Measurements from ENCODE around the gene BCR. TPM values are rescaled to one million over a fixed set of nuclear protein-coding genes. Genes with fewer than 3 reads are reported as not detected.

Gene BCR
- total RNA-seq, 2 donors from 2014 or later: 102 to 172 TPM

- H3K4me1 Mint-ChIP-seq: peaks cover 56% of the 10 kb centered on the region
These were observed 69.9 kb downstream of the BCR start for GRCh38 chr22:23250056-23250784.

GRCh38 chr22:23250785-23251363 is 70.6 kb downstream of the BCR start:
- H3K4me3 Mint-ChIP-seq: no peak overlapping the region
- H3K4me3 ChIP-seq (ENCODE audit: low read length): peak overlapping the region; percentile 48
- no peak for TF ChIP-seq CTCF (conservative IDR thresholded peaks at IDR 0.05)
- no peak overlapping the region for H3K27ac ChIP-seq (ENCODE audit: low read depth, low read length)
- H3K36me3 Mint-ChIP-seq (ENCODE audit: low read depth): peaks cover 21% of the 10 kb centered on the region
- H3K4me1 ChIP-seq (ENCODE audit: control insufficient read depth, insufficient read depth, low read length): peaks cover 31% of the 10 kb centered on the region
- peak overlapping the region; percentile 75 for H3K27ac Mint-ChIP-seq
- peaks cover 53% of the 10 kb centered on the region for H3K4me1 Mint-ChIP-seq
- H3K9me3 ChIP-seq (ENCODE audit: control insufficient read depth, low read length): no peaks in the 10 kb centered on the region
- peaks cover 30% of the 10 kb centered on the region for H3K36me3 ChIP-seq (ENCODE audit: control insufficient read depth, insufficient read depth, low read length)
- no peaks in the 10 kb centered on the region for H3K27me3 ChIP-seq (ENCODE audit: control insufficient read depth, insufficient read depth, low read length, poor library complexity, severe bottlenecking)
- no peaks in the 10 kb centered on the region for H3K27me3 Mint-ChIP-seq (ENCODE audit: insufficient read depth)
- H3K9me3 Mint-ChIP-seq: no peaks in the 10 kb centered on the region
- 90 to 91% methylated on average over 11 to 14 of the region's 14 CpGs for WGBS, 2 experiments (ENCODE audit: insufficient coverage in 1 of 2, insufficient read length in 1 of 2)
- no peak for DNase-seq
- H3K9ac ChIP-seq (ENCODE audit: extremely low read depth, low read length, poor library complexity, severe bottlenecking): no peak overlapping the region

More at GRCh38 chr22:23250056-23250784, 69.9 kb downstream of the BCR start:
- Histone ChIP-seq H3K4me1 (ENCODE audit: control insufficient read depth, insufficient read depth, low read length) (peaks cover 31% of the 10 kb centered on the region), H3K4me3 (ENCODE audit: low read length) (peak overlapping the region; percentile 48), H3K27ac (ENCODE audit: low read depth, low read length) (no peak overlapping the region), H3K27me3 (ENCODE audit: control insufficient read depth, insufficient read depth, low read length, poor library complexity, severe bottlenecking) (no peaks in the 10 kb centered on the region), H3K9ac (ENCODE audit: extremely low read depth, low read length, poor library complexity, severe bottlenecking) (peak overlapping the region; percentile 32), H3K9me3 (ENCODE audit: control insufficient read depth, low read length) (no peaks in the 10 kb centered on the region), H3K36me3 (ENCODE audit: control insufficient read depth, insufficient read depth, low read length) (peaks cover 24% of the 10 kb centered on the region)
- Mint-ChIP-seq H3K36me3 (ENCODE audit: low read depth) (peaks cover 17% of the 10 kb centered on the region), H3K9me3 (no peaks in the 10 kb centered on the region), H3K27me3 (ENCODE audit: insufficient read depth) (no peaks in the 10 kb centered on the region), H3K4me3 (peak overlapping the region; percentile 8), H3K27ac (peak overlapping the region; percentile 48)
- 83 to 92% methylated on average over 12 to 16 of the region's 16 CpGs for WGBS, 2 experiments (ENCODE audit: insufficient coverage in 1 of 2, insufficient read length in 1 of 2)
- TF ChIP-seq CTCF (conservative IDR thresholded peaks at IDR 0.05): no peak
- no peak for DNase-seq

GRCh38 chr22:23251445-23252093 is 71.3 kb downstream of the BCR start:
- WGBS, 2 experiments (ENCODE audit: insufficient coverage in 1 of 2, insufficient read length in 1 of 2): 86% methylated on average over 5 to 8 of the region's 8 CpGs
- Mint-ChIP-seq H3K27me3 (ENCODE audit: insufficient read depth) (no peaks in the 10 kb centered on the region), H3K4me1 (peaks cover 50% of the 10 kb centered on the region), H3K36me3 (ENCODE audit: low read depth) (peaks cover 24% of the 10 kb centered on the region), H3K4me3 (no peak overlapping the region), H3K9me3 (no peaks in the 10 kb centered on the region), H3K27ac (peak overlapping the region; percentile 75)
- Histone ChIP-seq H3K4me1 (ENCODE audit: control insufficient read depth, insufficient read depth, low read length) (peaks cover 31% of the 10 kb centered on the region), H3K9me3 (ENCODE audit: control insufficient read depth, low read length) (no peaks in the 10 kb centered on the region), H3K9ac (ENCODE audit: extremely low read depth, low read length, poor library complexity, severe bottlenecking) (no peak overlapping the region), H3K27ac (ENCODE audit: low read depth, low read length) (no peak overlapping the region), H3K36me3 (ENCODE audit: control insufficient read depth, insufficient read depth, low read length) (peaks cover 36% of the 10 kb centered on the region), H3K4me3 (ENCODE audit: low read length) (no peak overlapping the region), H3K27me3 (ENCODE audit: control insufficient read depth, insufficient read depth, low read length, poor library complexity, severe bottlenecking) (no peaks in the 10 kb centered on the region)
- DNase-seq: no peak
- TF ChIP-seq CTCF (conservative IDR thresholded peaks at IDR 0.05): no peak
